HUDEP-2 (cell line): ENCODE results near the gene CYB561A3.
A peak's percentile ranks its signal among the peaks of the same experiment; 100 is the strongest.

Experiments
- DNase-seq, 76 experiments: peaks; one replicate each; lab custom pipeline; 2025; ENCODE audit not compliant: unreplicated experiment in 76 of 76; lab: John Stamatoyannopoulos, UW

The CYB561A3 gene

DNA sequence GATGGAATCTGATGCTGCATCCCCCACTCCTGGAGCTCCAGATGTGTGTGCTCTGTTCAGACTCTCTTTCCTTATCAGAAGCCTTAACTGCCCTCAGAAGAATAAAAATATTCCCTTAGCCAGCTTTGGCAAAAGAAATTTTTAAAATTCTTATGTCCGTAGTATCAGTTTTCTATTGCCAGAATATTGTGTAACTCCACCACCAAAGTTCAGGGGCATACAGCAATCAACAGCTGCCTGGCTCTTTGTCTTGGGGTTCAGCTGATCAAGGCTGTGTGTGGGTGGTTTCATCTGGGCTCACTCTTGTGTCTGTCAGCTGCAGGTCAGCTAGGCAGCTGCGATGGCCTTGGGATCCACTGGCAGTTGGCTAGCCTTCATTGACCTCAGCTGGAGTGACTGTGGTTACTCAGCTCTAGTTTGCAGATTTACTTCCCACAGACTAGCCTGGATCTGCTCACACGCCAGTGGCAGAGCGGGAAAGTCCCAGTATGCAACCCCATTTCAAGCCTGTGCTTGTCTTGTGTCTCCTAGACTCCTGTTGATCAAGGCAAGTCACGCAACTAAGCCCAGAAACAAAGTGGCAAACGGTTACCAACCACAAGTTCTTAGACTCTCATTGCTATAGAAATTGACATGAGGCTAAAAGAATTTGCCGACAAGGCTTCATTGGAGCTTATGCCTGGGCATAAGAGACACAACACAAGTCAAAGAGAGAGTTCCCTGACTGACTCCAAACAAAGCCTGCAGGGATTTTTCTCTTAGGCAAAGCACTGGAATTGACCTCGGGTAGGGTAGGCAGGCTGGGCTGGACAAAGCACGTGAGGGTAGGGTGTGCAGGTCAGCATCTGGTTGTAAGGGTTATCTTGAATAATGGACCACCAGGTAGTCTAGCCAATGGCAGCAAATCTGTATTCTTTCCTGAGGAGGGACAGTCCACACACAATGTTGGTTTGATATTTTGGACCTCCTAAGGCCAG lies 8.0 kb upstream of the CYB561A3 start:
- DNase-seq: no peak

DNA sequence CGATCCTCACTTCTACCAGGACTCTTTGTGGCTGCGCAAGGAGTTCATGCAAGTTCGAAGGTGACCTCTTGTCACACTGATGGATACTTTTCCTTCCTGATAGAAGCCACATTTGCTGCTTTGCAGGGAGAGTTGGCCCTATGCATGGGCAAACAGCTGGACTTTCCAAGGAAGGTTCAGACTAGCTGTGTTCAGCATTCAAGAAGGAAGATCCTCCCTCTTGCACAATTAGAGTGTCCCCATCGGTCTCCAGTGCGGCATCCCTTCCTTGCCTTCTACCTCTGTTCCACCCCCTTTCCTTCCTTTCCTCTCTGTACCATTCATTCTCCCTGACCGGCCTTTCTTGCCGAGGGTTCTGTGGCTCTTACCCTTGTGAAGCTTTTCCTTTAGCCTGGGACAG lies 7.0 kb upstream of the CYB561A3 start:
- no peak for DNase-seq

DNA sequence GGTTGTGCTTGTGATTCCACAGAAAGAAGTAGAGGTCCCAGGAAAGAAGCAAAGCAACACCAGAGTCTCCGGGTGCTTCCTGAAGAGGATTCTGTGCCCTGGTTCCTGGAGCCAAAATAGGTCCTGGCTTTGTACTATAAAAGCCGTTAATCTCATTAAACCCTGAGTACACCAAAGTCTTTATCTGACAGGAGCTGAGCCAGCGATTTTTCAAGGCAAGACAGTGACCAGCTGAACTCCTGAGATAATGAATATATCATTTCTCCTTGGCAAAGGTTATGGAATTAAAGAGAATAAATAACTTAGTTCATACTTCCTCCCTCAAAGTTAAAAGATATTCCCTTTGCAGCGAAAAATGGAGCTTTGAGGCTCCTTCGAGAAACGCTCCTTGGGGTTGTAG lies 5.7 kb upstream of the CYB561A3 start:
- DNase-seq: peak in 71 of 76 experiments; percentile 11 to 89 (median 67)

DNA sequence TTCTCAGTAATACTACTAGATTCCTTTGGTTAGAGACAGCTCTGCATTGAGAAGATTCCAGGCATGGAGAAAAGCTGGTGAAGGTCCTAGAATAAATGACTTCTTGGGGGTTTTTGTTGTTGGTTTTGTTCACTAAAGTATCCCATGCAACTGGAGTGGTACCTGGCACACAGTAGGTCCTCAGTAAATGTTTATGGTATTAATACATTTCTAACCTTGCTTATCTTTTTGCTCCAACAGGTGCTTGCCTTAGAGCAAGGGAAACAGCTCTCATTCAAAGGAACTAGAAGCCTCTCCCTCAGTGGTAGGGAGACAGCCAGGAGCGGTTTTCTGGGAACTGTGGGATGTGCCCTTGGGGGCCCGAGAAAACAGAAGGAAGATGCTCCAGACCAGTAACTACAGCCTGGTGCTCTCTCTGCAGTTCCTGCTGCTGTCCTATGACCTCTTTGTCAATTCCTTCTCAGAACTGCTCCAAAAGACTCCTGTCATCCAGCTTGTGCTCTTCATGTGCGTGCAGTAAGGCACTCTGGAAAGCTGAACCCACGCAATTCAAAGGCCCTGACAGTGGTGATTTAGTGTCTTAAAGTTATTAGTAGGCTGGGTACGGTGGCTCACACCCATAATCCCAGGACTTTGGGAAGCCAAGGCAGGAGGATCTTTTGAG lies 2.5 kb upstream of the CYB561A3 start:
- DNase-seq: no peak

GRCh38 chr11:61362542-61362875 lies 827 bp upstream of the CYB561A3 start:
- DNase-seq: peak in 10 of 76 experiments; percentile 7 to 55 (median 25)

- no peak for DNase-seq
Measured at GRCh38 chr11:61361237-61361740, 393 bp downstream of the CYB561A3 start.

DNA sequence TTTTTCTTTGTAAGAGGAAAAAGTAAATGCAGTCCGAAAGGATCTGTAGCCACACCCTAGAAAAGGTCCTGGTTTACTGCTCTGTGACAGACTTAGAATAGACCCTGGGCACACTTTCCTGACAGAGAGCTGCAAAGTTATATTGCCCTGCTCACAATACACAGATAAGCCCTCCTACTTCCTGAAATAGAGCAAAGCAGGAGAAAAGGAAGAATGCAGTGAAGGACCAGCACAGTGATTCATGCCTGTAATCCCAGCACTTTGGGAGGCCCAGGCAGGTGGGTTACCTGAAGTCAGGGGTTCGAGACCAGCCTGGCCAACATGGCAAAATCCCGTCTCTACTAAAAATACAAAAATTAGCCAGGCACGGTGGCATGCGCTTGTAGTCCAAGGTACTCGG lies 2.2 kb downstream of the CYB561A3 start:
- peak in 1 of 76 experiments; percentile 10 for DNase-seq

DNA sequence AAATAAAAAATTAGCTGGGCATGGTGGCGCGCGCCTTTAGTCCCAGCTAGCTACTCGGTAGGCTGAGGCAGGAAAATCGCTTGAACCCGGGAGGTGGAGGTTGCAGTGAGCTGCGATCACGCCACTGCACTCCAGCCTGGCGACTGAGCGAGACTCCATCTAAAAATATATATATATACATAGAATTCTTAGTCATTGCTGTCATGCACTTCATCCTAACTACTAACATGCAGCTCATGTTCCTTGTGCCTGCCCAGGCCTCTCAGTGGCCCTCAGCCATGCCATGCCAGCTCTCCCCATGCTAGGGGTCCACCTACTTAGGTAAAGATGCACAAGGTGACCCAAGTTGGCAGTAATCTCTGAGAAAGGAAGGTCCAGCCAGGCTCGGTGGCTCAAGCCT lies 3.1 kb downstream of the CYB561A3 start:
- no peak for DNase-seq

DNA sequence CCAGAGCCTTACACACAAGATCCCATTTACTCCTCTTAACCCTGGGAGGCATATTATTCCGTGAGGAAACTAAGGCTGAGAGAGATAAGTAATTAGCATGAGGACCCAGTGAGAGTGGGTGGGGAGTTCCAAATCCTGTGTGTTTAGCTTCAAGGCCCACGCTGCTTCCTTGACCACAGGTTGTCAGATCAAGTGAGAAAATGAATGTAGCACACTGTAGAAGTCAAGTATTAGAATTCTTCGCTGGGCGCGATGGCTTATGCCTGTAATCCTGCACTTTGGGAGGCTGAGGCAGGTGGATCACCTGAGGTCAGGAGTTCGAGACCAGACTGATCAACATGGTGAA lies 3.8 kb downstream of the CYB561A3 start:
- DNase-seq: no peak

DNA sequence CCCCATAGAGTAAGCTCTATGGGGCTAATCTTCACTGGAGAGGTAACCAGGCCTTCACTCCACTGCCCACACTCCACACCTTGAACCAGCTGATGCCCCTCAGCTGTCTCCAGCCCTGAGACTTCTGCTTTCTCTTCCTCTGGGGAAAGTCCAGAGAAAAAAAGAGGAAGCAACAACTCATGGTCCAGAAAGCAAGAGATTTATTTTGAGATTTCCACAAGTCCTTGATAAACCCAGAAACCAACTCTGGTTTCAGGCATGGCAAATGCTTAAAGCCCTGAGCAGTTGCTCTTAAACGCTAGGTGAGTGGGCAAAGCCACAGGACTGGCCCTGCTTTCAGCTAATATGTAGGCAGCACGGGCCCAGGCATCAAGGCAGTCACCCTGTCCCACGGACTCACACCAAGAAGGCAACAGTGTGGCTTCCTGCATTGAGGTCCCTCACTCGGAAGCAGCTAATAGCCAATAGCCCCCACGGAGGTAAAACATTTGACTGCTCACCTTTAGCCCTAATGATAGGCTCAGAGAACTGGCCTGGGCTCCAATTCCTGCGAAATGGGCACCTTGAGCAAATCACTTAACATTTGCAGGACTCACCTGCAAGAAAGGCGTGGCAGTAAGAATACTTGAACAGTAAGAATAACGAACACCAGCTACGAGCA lies 4.3 kb downstream of the CYB561A3 start:
- DNase-seq: no peak

DNA sequence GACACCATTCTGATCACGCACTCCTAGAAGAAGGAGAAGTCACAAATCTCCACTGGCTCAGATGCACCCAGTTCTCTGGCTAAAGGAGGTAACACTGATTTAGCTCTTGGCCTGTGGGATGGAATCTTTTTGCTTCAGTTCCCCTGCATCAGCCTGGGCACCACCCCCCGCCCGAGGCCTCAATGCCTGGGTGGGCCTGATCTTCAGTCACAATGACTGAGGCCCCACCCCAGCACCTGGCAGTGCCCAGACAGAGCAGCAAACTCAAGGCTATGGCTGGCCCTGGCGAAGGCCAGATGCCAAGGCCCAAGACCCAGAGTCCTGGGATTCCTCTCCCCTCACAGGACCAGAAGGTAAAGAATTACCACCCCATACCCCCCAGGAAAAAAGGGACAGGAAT lies 5.0 kb downstream of the CYB561A3 start:
- DNase-seq: no peak

- DNase-seq: no peak
Measured at GRCh38 chr11:61354208-61354607, 7.5 kb downstream of the CYB561A3 start.

GRCh38 chr11:61353131-61354067 lies 8.3 kb downstream of the CYB561A3 start:
- DNase-seq: peak in 38 of 76 experiments; percentile 7 to 59 (median 30)

DNA sequence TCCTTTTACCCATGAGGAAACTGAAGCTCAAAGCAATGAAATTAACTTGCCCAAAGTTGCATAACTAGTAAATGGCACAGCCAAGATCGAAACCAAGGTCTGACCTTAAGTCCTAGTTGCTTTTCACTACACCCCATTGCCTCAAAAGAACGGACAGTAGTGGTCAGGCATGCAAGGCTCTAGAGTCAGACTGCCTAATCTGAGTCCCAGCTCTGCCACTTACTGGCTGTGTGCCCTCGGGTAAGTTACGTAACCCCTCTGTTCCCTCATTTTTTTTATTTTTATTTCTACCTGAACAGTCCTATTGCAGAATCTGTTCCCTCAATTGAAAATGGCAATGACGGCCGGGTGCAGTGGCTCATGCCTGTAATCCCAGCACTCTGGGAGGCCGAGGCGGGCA lies 9.6 kb downstream of the CYB561A3 start:
- DNase-seq: no peak

DNA sequence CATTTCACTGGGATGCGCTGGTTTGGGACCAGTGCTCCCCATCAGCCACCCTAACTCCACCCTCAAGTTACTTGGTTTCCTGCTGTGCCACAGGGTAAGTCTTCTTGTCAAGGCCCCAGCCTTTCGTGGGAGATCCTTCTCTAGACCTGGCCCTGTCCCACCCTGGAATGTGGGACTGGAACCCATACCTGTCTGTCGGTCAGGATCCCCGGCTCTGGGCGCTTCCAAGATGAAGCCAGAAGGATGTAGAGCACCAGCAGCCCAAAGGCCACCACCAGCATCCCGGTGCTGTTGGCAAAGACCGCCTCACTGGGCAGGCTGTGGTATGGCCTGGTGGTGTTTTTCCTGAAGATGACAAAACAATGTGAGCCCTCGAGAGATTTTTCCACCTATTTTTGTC lies 10.9 kb downstream of the CYB561A3 start:
- no peak for DNase-seq

- no peak for DNase-seq
Measured at GRCh38 chr11:61350336-61350735, 11.3 kb downstream of the CYB561A3 start.

- DNase-seq: no peak
Measured at GRCh38 chr11:61349916-61350315, 11.8 kb downstream of the CYB561A3 start.

GRCh38 chr11:61349189-61349751 lies 12.4 kb downstream of the CYB561A3 start:
- DNase-seq: no peak

DNA sequence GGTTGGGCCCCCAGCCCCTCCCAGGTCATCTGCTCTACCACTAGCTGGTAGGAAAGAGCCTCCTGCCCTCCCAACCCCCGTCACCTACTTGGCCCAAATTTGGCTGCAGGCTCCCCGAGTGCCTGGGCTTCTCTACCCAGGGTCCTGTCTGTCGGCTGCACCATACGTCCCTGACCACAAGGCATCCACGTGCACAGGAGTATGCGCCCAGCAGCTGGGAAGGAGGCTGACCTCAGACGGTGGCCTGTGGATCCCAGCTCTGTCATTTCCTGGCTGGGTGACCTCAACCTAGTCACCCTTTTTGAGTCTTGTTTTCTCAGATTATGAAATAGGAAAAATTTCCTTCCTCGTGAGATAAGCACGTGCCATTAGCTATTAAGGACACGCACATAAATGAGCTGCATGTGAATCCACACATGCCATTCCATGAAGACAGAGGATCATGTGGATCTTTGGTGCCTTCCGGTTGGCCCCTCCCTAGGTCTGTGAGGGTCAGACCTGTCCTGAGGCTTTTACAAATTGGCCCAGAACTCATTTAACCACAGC lies 13.7 kb downstream of the CYB561A3 start:
- DNase-seq: peak in 1 of 76 experiments; percentile 24
